AG04449 (cell line): ENCODE data around the gene G6PD.
A peak's percentile ranks its signal among the peaks of the same experiment; 100 is the strongest.
"Not testable (repeated sequence)": the region's sequence is repeated elsewhere in the genome, so short reads cannot be mapped to it uniquely, and the experiment has no call there.

ENCODE experiments used
- CTCF ChIA-PET: fragments of 350-600 bp; formaldehyde crosslinking; extraction: SDS; loops from one replicate; lab custom pipeline; 2021; ENCODE audit warnings: antibody characterized with exemption; lab: Yijun Ruan, JAX
- POLR2A ChIA-PET: fragments of 400-600, 350-600 bp; formaldehyde crosslinking; extraction: SDS; loops from one replicate; lab custom pipeline; 2020; ENCODE audit warnings: antibody characterized with exemption, inconsistent platforms; lab: Yijun Ruan, JAX
- DNase-seq: peaks from one replicate; pipeline ENCODE4 v3.0.0-alpha.2; 2010; ENCODE audit warnings: low read depth, low spot score
- H3K4me3 ChIP-seq: 2 replicates; pipeline ENCODE4 v1.5.1; 2011; ENCODE audit warnings: low read depth, mild to moderate bottlenecking, control low read depth, low read length
- CTCF ChIP-seq: IDR thresholded peaks from one replicate; pipeline ENCODE4 v1.5.1; 2011; ENCODE audit warnings: mild to moderate bottlenecking, moderate library complexity, low read length, control low read depth, inconsistent platforms; ENCODE audit not compliant: insufficient read depth; ENCODE audit errors: missing control alignments

The G6PD gene

GRCh38 chrX:154545673-154546274 is 872 bp downstream of the G6PD start:
- no peak for TF ChIP-seq CTCF
- H3K4me3 ChIP-seq = peak overlapping the region; percentile 68
- CTCF ChIA-PET = no interaction called here
- no peak for DNase-seq
- POLR2A ChIA-PET = interaction anchor here (0.6 kb wide), 1 partner anchor 125 kb away, joined by 4 read pairs; no protein-coding TSS in a partner anchor

DNA sequence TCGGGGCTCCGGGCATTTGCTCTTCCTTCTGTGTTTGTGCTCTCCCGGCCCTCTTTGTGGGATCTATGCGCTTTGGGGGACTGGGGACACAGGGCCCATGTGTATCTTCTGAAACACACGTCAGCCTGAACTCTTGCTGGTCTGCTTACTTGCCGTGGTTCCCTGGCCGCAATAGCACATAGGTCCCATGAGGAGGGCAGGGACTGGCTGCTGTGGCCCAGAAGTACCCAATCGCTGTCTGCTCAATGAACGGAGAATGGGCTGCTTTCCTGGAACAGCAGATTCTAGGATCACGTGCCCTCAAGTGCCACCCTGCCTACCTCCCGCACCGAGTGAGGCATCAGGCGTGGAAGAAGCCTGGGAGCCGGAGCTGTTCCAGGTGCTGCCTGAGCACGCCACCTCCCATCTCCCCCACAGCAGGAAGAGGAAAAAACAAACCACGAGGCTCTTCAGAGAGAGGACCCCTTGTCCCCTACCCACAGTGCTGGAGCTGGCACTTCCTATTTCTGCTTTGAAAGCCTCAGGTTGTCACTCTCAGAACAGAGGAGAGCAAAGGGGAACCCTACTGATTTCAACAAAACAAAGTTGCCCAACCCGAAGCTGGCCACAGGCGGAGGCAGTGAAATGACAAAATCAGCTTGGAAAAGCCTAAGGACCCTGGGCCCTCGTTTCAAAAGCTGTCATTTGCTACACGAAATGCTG is 3.8 kb downstream of the G6PD start:
- POLR2A ChIA-PET = interaction anchor here (0.7 to 1.5 kb wide), 3 partner anchors 16 to 172 kb away, joined by 3 to 4 read pairs (median 3); no protein-coding TSS in a partner anchor
- no peak for DNase-seq
- no peak overlapping the region for H3K4me3 ChIP-seq
- TF ChIP-seq CTCF = no peak
- CTCF ChIA-PET = interaction anchor here (1.1 to 1.5 kb wide), 2 partner anchors 9 to 16 kb away, joined by 3 to 5 read pairs; no protein-coding TSS in a partner anchor

DNA sequence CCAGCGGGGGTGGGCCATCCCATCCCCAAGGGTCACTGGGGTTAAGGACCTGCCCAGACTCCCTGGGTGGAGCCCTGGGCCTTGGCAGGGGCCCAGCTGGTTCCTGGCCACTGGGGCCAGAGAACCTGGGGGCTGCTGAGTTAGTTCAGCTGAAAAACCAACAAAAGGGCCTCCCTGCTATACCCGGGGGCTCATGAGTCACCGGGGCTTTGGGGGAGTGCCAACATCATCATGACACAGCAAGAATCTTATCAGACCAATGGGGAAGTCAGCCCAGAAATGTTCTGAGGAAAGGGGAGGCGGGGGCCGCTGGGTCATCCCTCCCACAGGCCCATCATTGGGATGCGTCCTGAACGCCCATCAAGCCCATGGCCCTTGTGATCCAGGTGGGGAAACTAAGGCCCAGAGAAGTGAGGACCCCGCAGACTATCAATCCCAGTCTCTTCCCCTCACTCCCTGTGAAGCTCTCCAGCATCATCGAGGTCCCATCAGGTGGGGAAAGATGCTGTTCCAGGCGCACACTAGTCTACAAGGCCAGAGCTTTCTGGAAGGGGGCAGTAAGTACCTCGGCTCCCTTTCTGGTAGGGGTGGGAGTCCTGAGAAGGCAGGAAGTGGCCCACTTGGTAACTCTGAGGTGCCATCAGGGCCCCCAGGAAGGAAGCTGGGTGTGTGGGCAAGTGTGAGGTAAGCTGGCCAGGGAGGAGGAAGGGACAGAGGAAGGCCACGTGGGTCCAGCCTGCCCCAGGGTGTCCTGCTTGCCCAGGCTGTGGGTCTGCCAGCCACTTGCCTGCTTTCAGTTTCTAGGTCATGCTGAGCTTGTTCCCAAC is 4.5 kb downstream of the G6PD start:
- ChIA-PET POLR2A (interaction anchor here (0.5 to 1.5 kb wide), 4 partner anchors 15 to 185 kb away, joined by 3 to 4 read pairs (median 3); no protein-coding TSS in a partner anchor), CTCF (interaction anchor here (1.1 to 1.6 kb wide), 5 partner anchors 8 to 54 kb away, joined by 3 to 11 read pairs (median 4); no protein-coding TSS in a partner anchor)
- H3K4me3 ChIP-seq = no peak overlapping the region
- peak; percentile 72 for DNase-seq
- TF ChIP-seq CTCF = no peak

DNA sequence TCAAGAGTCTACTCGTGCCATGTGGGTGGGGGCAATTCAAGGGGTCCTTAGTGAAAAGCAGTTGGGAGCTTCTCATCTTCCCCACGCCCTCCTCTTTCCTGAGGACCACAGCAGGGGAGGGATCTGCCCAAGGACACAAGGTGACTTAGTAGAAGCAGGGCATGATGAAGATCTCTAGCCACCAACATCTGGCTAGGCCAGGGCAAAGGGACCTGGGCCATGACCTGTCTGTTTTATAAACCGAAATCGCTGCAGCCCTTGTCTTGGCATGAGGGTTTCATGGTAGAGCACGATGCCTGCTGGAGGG is 5.1 kb downstream of the G6PD start:
- no peak for TF ChIP-seq CTCF
- no peak for DNase-seq
- POLR2A ChIA-PET = interaction anchor here (1.5 kb wide), 1 partner anchor 170 kb away, joined by 4 read pairs; no protein-coding TSS in a partner anchor
- H3K4me3 ChIP-seq = no peak overlapping the region
- CTCF ChIA-PET = interaction anchor here (1.1 to 1.6 kb wide), 3 partner anchors 9 to 54 kb away, joined by 3 to 11 read pairs (median 4); no protein-coding TSS in a partner anchor

DNA sequence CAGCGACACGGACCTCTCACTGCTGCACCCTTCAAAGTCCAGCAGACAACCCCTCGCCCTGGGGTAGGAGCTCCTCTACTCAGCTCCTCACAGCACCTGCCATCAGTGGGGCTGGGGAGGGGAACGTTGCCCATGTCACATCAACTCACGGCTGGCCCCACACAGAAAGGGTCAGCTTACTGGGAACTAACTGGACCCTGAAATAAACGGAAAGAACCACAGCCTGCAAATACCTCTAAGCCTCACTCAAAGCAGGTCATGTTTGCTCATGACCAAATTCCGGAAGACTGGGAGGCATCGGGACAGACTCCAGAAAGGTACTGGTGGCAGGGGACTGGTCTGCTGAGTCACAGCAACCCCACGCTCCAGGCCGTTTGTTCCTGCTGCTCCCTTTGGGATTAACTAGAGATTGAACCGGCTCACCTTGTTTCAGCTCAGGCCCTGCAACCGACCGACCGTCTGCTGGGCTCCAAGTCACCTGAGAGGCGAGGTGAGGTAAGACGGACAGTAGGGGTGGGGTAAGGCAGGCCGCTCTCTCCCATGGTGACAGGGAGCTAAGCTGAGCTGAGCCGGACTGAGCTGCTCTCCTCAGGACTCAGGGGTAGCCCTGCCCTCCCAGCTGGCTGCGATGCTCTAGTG is 5.6 kb downstream of the G6PD start:
- DNase-seq = no peak
- ChIA-PET CTCF (interaction anchor here (1.1 to 1.6 kb wide), 3 partner anchors 9 to 53 kb away, joined by 3 to 11 read pairs (median 4); no protein-coding TSS in a partner anchor), POLR2A (interaction anchor here (1.1 kb wide), 1 partner anchor 143 kb away, joined by 3 read pairs; the partner anchor contains the start of gene RPL10)

DNA sequence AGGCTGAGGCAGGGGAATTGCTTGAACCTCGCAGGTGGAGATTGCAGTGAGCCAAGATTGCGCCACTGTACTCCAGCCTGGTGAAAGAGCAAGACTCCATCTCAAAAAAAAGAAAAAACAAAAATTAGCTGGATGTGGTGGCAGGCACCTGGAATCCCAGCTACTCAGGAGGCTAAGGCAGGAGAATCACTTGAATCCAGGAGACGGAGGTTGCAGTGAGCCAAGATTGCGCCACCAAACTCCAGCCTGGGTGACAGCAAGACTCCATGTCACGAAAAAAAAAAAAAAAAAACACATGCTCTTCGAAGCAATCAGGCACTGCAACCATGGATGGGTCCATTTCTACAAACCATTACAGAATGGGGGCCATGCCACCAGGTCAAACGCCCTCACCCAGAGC is 6.3 kb downstream of the G6PD start:
- POLR2A ChIA-PET = interaction anchor here (1.1 kb wide), 1 partner anchor 142 kb away, joined by 3 read pairs; the partner anchor contains the start of gene RPL10
- not testable (repeated sequence) for DNase-seq, H3K4me3 ChIP-seq
- CTCF ChIA-PET = interaction anchor here (1.6 kb wide), 1 partner anchor 13 kb away, joined by 11 read pairs; no protein-coding TSS in a partner anchor

More for the DNA sequence above, 5.6 kb downstream of the G6PD start:
- TF ChIP-seq CTCF = no peak
- H3K4me3 ChIP-seq = no peak overlapping the region
